ENCODE measurements around the gene OR6C4. TPM values are rescaled to one million over a fixed set of nuclear protein-coding genes. Genes with fewer than 3 reads are reported as not detected.

The OR6C4 gene
- total RNA-seq, 4 donors from 2014 or later, result not detected

Other genes with a start within 250 kb of the OR6C4 start
- not detected for gene OR6C1, start 235.3 kb upstream of the OR6C4 start, total RNA-seq
- not detected for gene OR6C3, start 218.9 kb upstream of the OR6C4 start, total RNA-seq
- not detected for gene OR6C75, start 186.6 kb upstream of the OR6C4 start, total RNA-seq
- not detected for gene OR6C65, start 149.1 kb upstream of the OR6C4 start, total RNA-seq
- not detected for gene OR6C76, start 123.3 kb upstream of the OR6C4 start, total RNA-seq
- gene OR6C2, start 105.5 kb upstream of the OR6C4 start, total RNA-seq, result not detected
- not detected for gene OR6C70, start 79.5 kb upstream of the OR6C4 start, total RNA-seq
- gene OR6C68, start 57.2 kb upstream of the OR6C4 start, total RNA-seq, result not detected
- gene OR2AP1, start 22.9 kb downstream of the OR6C4 start, total RNA-seq, result not detected
- gene OR10P1, start 87.3 kb downstream of the OR6C4 start, total RNA-seq, result not detected
- 10 to 100 TPM in 2 of 4 donors, 1 to 10 TPM in 2; 7.9 to 16.9 (median 9.8) TPM for gene ITGA7, start 158.3 kb downstream of the OR6C4 start, total RNA-seq
- gene BLOC1S1, start 166.4 kb downstream of the OR6C4 start, total RNA-seq, result 100 to 1,000 TPM; 117 to 440 (median 246) TPM
- 1 to 10 TPM in 3 of 4 donors, under 1 TPM in 1; 0.94 to 9.7 (median 6.8) TPM for gene RDH5, start 170.8 kb downstream of the OR6C4 start, total RNA-seq
- 1,000 to 10,000 TPM in 3 of 4 donors, 100 to 1,000 TPM in 1; 683 to 1,145 (median 1,122) TPM for gene CD63, start 179.4 kb downstream of the OR6C4 start, total RNA-seq
- 1 to 10 TPM; 4.8 to 7.5 (median 6.7) TPM for gene GDF11, start 193.5 kb downstream of the OR6C4 start, total RNA-seq

All from thyroid gland (tissue), 4 donors.